H9 (cell line): ENCODE data around the gene HOMER3. TPM values are rescaled to one million over a fixed set of nuclear protein-coding genes. Genes with fewer than 3 reads are reported as not detected.

Experiments
- DNase-seq: peaks from one replicate; pipeline ENCODE4 v3.0.0-alpha.2; 2017
- H2AFZ ChIP-seq: one replicate; pipeline ENCODE4 v1.6.1; 2013; ENCODE audit warnings: mild to moderate bottlenecking, low read length, control low read depth, moderate library complexity
- H2AK5ac ChIP-seq: 2 replicates; pipeline ENCODE4 v1.6.1; 2013; ENCODE audit warnings: low read length, control low read depth, mixed read lengths; ENCODE audit not compliant: insufficient read length
- H2BK120ac ChIP-seq: one replicate; pipeline ENCODE4 v1.6.1; 2013; ENCODE audit warnings: low read depth, mild to moderate bottlenecking, low read length, control low read depth, inconsistent platforms; ENCODE audit not compliant: poor library complexity, severe bottlenecking
- H2BK12ac ChIP-seq: 2 replicates; pipeline ENCODE4 v1.6.1; 2013; ENCODE audit warnings: low read length, control low read depth, mixed read lengths, low read depth; ENCODE audit not compliant: insufficient read length
- H2BK15ac ChIP-seq: 2 replicates; pipeline ENCODE4 v1.6.1; 2013; ENCODE audit warnings: low read depth, low read length, control low read depth
- H2BK20ac ChIP-seq: one replicate; pipeline ENCODE4 v1.6.1; 2013; ENCODE audit warnings: low read depth, mild to moderate bottlenecking, low read length, control low read depth, inconsistent platforms; ENCODE audit not compliant: poor library complexity, severe bottlenecking
- H2BK5ac ChIP-seq: 2 replicates; pipeline ENCODE4 v1.6.1; 2013; ENCODE audit warnings: low read length, control low read depth, mixed read lengths; ENCODE audit not compliant: insufficient read length
- H3K14ac ChIP-seq: 2 replicates; pipeline ENCODE4 v1.6.1; 2013; ENCODE audit warnings: low read length, control low read depth; ENCODE audit not compliant: insufficient read depth
- H3K18ac ChIP-seq: 2 replicates; pipeline ENCODE4 v1.6.1; 2013; ENCODE audit warnings: low read depth, mild to moderate bottlenecking, mixed read lengths, low read length, control low read depth; ENCODE audit not compliant: insufficient read length
- H3K23ac ChIP-seq: 2 replicates; pipeline ENCODE4 v1.6.1; 2013; ENCODE audit warnings: low read length, control low read depth, mixed read lengths, low read depth; ENCODE audit not compliant: insufficient read length
- H3K23me2 ChIP-seq: 2 replicates; pipeline ENCODE4 v1.6.1; 2013; ENCODE audit warnings: low read depth, mild to moderate bottlenecking, mixed read lengths, low read length, control low read depth; ENCODE audit not compliant: insufficient read length, poor library complexity, severe bottlenecking
- H3K27ac ChIP-seq: 2 replicates; pipeline ENCODE4 v1.5.1; 2013; ENCODE audit warnings: low read length, control low read depth, mixed read lengths, low read depth; ENCODE audit not compliant: insufficient read length
- H3K27me3 ChIP-seq: 2 replicates; pipeline ENCODE4 v1.6.1; 2013; ENCODE audit warnings: low read length, control low read depth, inconsistent platforms; ENCODE audit not compliant: insufficient read depth
- H3K4ac ChIP-seq: 2 replicates; pipeline ENCODE4 v1.6.1; 2013; ENCODE audit warnings: low read depth, mild to moderate bottlenecking, control low read depth, inconsistent platforms, low read length, moderate library complexity
- H3K4me1 ChIP-seq: 2 replicates; pipeline ENCODE4 v1.6.1; 2013; ENCODE audit warnings: low read length, control low read depth, inconsistent platforms; ENCODE audit not compliant: insufficient read depth
- H3K4me2 ChIP-seq: 2 replicates; pipeline ENCODE4 v1.6.1; 2013; ENCODE audit warnings: low read length, control low read depth, mixed read lengths; ENCODE audit not compliant: insufficient read length, insufficient read depth
- H3K56ac ChIP-seq: 2 replicates; pipeline ENCODE4 v1.6.1; 2013; ENCODE audit warnings: low read depth, mild to moderate bottlenecking, mixed read lengths, low read length, control low read depth; ENCODE audit not compliant: insufficient read length
- H3K79me1 ChIP-seq: 2 replicates; pipeline ENCODE4 v1.6.1; 2013; ENCODE audit warnings: low read depth, mild to moderate bottlenecking, moderate library complexity, low read length, control low read depth, inconsistent platforms; ENCODE audit not compliant: insufficient read depth, poor library complexity, severe bottlenecking
- H3K79me2 ChIP-seq: 2 replicates; pipeline ENCODE4 v1.6.1; 2013; ENCODE audit warnings: low read length, control low read depth, inconsistent platforms; ENCODE audit not compliant: insufficient read depth
- H3K9ac ChIP-seq: 2 replicates; pipeline ENCODE4 v1.6.1; 2013; ENCODE audit warnings: low read length, control low read depth, mixed read lengths; ENCODE audit not compliant: insufficient read length; ENCODE audit errors: extremely low read depth
- H3K9me3 ChIP-seq: one replicate; pipeline ENCODE4 v1.6.1; 2013; ENCODE audit warnings: low read depth, low read length, inconsistent platforms; ENCODE audit not compliant: control insufficient read depth
- H3T11ph ChIP-seq: one replicate; pipeline ENCODE4 v1.6.1; 2013; ENCODE audit warnings: mild to moderate bottlenecking, low read length, control low read depth, inconsistent platforms
- H4K20me1 ChIP-seq: one replicate; pipeline ENCODE4 v1.6.1; 2013; ENCODE audit not compliant: control insufficient read depth, insufficient read length, insufficient read depth
- H4K5ac ChIP-seq: 2 replicates; pipeline ENCODE4 v1.6.1; 2013; ENCODE audit warnings: low read depth, mild to moderate bottlenecking, mixed read lengths, low read length, control low read depth; ENCODE audit not compliant: insufficient read length
- H4K8ac ChIP-seq: replicated peaks from 2 replicates; pipeline ENCODE4 v1.6.1; 2013; ENCODE audit warnings: low read length, control low read depth, mixed read lengths, low read depth; ENCODE audit not compliant: insufficient read length
- H4K91ac ChIP-seq: 2 replicates; pipeline ENCODE4 v1.6.1; 2013; ENCODE audit warnings: low read depth, mild to moderate bottlenecking, moderate library complexity, mixed read lengths, low read length, control low read depth; ENCODE audit not compliant: insufficient read length
- H3K27ac Mint-ChIP-seq, 3 experiments: 2 replicates in 2 of 3; 3 replicates in 1 of 3; pipeline ENCODE4 v1.8.0; 2020 to 2021; ENCODE audit warnings: mixed read lengths in 3 of 3, mild to moderate bottlenecking in 1 of 3, moderate library complexity in 1 of 3
- H3K27me3 Mint-ChIP-seq: 2 replicates; pipeline ENCODE4 v1.8.0; 2021; ENCODE audit warnings: low read depth, mild to moderate bottlenecking, moderate library complexity, mixed read lengths
- H3K36me3 Mint-ChIP-seq, 3 experiments: 2 replicates in 2 of 3; 3 replicates in 1 of 3; pipeline ENCODE4 v1.8.0; 2020 to 2021; ENCODE audit warnings: low read depth in 3 of 3, mixed read lengths in 3 of 3; ENCODE audit not compliant: insufficient read depth in 1 of 3
- H3K4me1 Mint-ChIP-seq, 2 experiments: 2 replicates each; pipeline ENCODE4 v1.8.0; 2020; ENCODE audit warnings: mixed read lengths in 2 of 2
- H3K4me3 Mint-ChIP-seq, 2 experiments: 2 replicates in 1 of 2; 3 replicates in 1 of 2; pipeline ENCODE4 v1.8.0; 2020 to 2021; ENCODE audit warnings: mild to moderate bottlenecking in 2 of 2, mixed read lengths in 2 of 2, moderate library complexity in 1 of 2
- H3K9me3 Mint-ChIP-seq, 2 experiments: 2 replicates in 1 of 2; 3 replicates in 1 of 2; pipeline ENCODE4 v1.8.0; 2020; ENCODE audit warnings: mild to moderate bottlenecking in 2 of 2, mixed read lengths in 2 of 2, moderate library complexity in 1 of 2
- WGBS: extraction: QIAGEN DNeasy Blood & Tissue Kit; methylation state at CpG from one replicate; pipeline ENCODE4 v1.1.7; 2013; ENCODE audit warnings: missing lambda C conversion rate, low lambda C conversion rate, mixed read lengths; ENCODE audit not compliant: insufficient read length; ENCODE audit errors: extremely low coverage; 5-methylcytosine and 5-hydroxymethylcytosine counted together
- total RNA-seq: library from RNA; stranded (reverse); gene quantifications from 2 replicates; pipeline ENCODE4 v1.2.1, GENCODE V29; 2021
- TF ChIP-seq, protein P1 (sequence below): fragments of 200-600 bp; sonication (generic); conservative IDR thresholded peaks from 3 replicates; pipeline ENCODE4 v1.8.0; 2021; ENCODE audit warnings: antibody characterized with exemption, mild to moderate bottlenecking

Gene HOMER3
- total RNA-seq, 1 experiment from 2014 or later = 20.2 TPM

DNA sequence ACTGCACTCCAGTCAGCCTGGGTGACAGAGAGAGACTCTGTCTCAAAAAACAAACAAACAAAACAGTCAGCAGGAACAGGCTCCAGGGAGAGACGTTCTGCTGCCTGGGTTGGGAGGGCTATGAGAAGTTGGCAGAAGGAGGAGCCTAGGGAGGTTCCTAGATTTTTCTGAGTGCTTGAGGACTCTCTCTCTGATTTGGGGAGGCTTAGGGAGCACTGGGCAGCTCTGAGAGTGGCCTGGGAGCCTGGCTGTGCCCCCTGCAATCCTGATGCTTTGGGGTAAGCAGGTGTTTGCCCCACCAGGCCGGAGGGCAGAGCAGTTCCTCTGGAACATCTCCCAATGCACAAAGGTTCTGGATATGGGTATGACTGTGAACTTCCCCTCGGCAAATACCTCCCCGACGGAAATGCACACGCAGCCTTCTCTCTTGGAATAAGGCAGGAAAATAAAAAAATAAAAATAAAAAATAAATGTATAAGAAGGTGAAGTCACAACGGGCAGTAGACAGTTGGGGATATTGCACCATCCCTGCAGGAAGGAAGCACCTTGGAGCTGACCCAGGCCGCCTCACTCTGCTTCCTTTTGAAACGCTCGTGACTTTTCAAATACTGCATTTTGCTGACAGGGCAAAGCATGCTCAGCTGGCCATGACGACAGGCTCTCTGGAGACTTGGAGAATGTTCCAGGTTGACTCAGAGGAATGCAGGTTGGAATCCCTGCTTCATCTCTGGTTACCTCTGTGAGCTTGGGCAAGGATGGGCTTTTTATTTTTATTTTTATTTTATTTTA lies 26.5 kb upstream of the HOMER3 start:
- Histone ChIP-seq H4K91ac (no peak overlapping the region), H2AFZ (no peak overlapping the region), H2BK15ac (no peak overlapping the region), H3K27me3 (no peaks in the 10 kb centered on the region), H4K5ac (no peak overlapping the region), H2BK12ac (no peak overlapping the region), H4K20me1 (no peaks in the 10 kb centered on the region), H3K23ac (no peak overlapping the region), H3K23me2 (no peaks in the 10 kb centered on the region), H3K27ac (no peak overlapping the region), H3K79me1 (no peaks in the 10 kb centered on the region), H3K9me3 (no peaks in the 10 kb centered on the region), H2AK5ac (no peak overlapping the region), H2BK120ac (no peak overlapping the region), H4K8ac (no peak overlapping the region), H2BK5ac (no peak overlapping the region), H3K79me2 (no peaks in the 10 kb centered on the region), H3K4me2 (no peak overlapping the region), H3T11ph (no peak overlapping the region), H3K9ac (no peak overlapping the region), H2BK20ac (no peak overlapping the region), H3K4me1 (no peaks in the 10 kb centered on the region), H3K4ac (no peak overlapping the region), H3K56ac (no peak overlapping the region), H3K18ac (peak overlapping the region; percentile 1), H3K14ac (no peak overlapping the region)
- H3K27ac Mint-ChIP-seq = no peak overlapping the region
- no peak overlapping the region for H3K4me3 Mint-ChIP-seq
- peaks cover 0 to 4% (median 0%) of the 10 kb centered on the region in 3 experiments; a peak in 1 of 7 replicates for H3K36me3 Mint-ChIP-seq
- DNase-seq = no peak
- peaks cover 3 to 4% of the 10 kb centered on the region in 2 experiments; a peak in 3 of 5 replicates for H3K9me3 Mint-ChIP-seq
- TF ChIP-seq, protein P1, sequence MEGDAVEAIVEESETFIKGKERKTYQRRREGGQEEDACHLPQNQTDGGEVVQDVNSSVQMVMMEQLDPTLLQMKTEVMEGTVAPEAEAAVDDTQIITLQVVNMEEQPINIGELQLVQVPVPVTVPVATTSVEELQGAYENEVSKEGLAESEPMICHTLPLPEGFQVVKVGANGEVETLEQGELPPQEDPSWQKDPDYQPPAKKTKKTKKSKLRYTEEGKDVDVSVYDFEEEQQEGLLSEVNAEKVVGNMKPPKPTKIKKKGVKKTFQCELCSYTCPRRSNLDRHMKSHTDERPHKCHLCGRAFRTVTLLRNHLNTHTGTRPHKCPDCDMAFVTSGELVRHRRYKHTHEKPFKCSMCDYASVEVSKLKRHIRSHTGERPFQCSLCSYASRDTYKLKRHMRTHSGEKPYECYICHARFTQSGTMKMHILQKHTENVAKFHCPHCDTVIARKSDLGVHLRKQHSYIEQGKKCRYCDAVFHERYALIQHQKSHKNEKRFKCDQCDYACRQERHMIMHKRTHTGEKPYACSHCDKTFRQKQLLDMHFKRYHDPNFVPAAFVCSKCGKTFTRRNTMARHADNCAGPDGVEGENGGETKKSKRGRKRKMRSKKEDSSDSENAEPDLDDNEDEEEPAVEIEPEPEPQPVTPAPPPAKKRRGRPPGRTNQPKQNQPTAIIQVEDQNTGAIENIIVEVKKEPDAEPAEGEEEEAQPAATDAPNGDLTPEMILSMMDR = no peak
- WGBS = no CpG with 5 or more reads among the region's 11 CpGs
- peaks cover 3 to 16% of the 10 kb centered on the region in 2 experiments for H3K4me1 Mint-ChIP-seq
- H3K27me3 Mint-ChIP-seq = peaks cover 13% of the 10 kb centered on the region
